Activated T-cell treated with anti-CD3 and anti-CD28 coated beads, Interleukin-2, amount 50 U/mL, for 72 hours (primary cell): Measurements from ENCODE around the gene CFAP73. TPM values are rescaled to one million over a fixed set of nuclear protein-coding genes. Genes with fewer than 3 reads are reported as not detected.

Experiments used
- ATAC-seq, 2 donors: fragments of 150-1000 bp; cut with Tn5 transposase; replicated peaks in 1 of 2; 2 replicates each; pipeline ENCODE4 v1.10.0; 2021; ENCODE audit warnings: moderate library complexity in 2 of 2, mild to moderate bottlenecking in 1 of 2
- DNase-seq, 2 donors: peaks; one replicate each; pipeline ENCODE4 v3.0.0; 2021 to 2022; ENCODE audit warnings: mixed read lengths in 1 of 2
- H3K27ac Mint-ChIP-seq: one replicate; pipeline ENCODE4 v1.8.0; 2022; ENCODE audit warnings: mild to moderate bottlenecking, moderate library complexity, mixed read lengths
- H3K27me3 Mint-ChIP-seq: one replicate; pipeline ENCODE4 v1.8.0; 2022; ENCODE audit warnings: low read depth, mixed read lengths
- H3K36me3 Mint-ChIP-seq, 2 donors: one replicate each; pipeline ENCODE4 v1.8.0; 2022; ENCODE audit warnings: mixed read lengths in 2 of 2, mild to moderate bottlenecking in 1 of 2; ENCODE audit not compliant: insufficient read depth in 2 of 2
- H3K4me1 Mint-ChIP-seq: one replicate; pipeline ENCODE4 v1.8.0; 2022; ENCODE audit warnings: low read depth, mixed read lengths
- H3K4me3 Mint-ChIP-seq, 2 donors: one replicate each; pipeline ENCODE4 v1.8.0; 2022; ENCODE audit warnings: mild to moderate bottlenecking in 2 of 2, mixed read lengths in 2 of 2, moderate library complexity in 2 of 2
- H3K9me3 Mint-ChIP-seq, 2 donors: one replicate each; pipeline ENCODE4 v1.8.0; 2022; ENCODE audit warnings: mixed read lengths in 2 of 2
- total RNA-seq, 2 donors: library from RNA; stranded (reverse); gene quantifications; one replicate each; pipeline ENCODE4 v1.2.3, GENCODE V29; 2022

CFAP73 gene
- total RNA-seq, 2 donors from 2014 or later: 2.0 to 2.1 TPM

DNA sequence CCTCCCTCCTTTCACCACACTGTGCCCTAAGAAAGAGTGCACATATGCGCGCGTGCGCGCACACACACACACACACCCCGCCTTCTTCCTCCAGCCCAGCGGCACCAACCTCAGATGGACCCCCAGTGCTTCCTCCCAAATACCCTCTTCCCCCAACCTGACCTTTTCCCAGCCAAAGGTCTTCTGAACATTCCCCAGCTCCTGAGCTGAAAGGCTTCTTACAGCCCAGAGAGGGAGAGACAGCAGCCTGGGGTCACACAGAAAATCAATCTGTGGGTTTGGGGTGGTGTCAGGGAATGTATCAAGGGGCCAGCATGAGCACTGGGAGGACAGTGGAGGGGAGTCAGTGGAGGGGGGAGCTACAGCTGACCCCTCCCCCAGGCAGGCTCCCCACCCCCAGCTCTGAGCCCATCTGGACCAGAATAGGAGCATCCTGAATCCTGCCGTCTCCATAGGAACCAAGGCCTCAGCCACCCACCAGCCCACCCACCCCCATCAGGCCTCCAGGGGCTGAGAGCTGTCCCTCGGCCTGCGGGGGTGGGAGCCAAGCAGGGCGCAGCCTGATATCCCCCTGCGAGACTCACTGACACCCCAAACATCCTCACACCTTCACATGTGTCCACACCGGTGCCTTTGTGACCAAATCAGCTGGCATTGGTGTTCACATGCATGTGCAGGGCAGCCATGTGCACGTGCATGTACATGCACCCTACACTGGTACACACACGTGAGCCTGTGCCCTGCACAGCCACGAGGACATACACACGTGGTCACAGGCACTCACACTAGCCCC, 19.7 kb upstream of the CFAP73 start:
- DNase-seq (no peak), ATAC-seq (no peak)
- no peaks in the 10 kb centered on the region for H3K36me3 Mint-ChIP-seq
- no peaks in the 10 kb centered on the region for H3K27me3 Mint-ChIP-seq
- peaks cover 18% of the 10 kb centered on the region for H3K4me1 Mint-ChIP-seq
- H3K27ac Mint-ChIP-seq: no peak overlapping the region
- no peak overlapping the region for H3K4me3 Mint-ChIP-seq
- H3K9me3 Mint-ChIP-seq: no peaks in the 10 kb centered on the region

- DNase-seq: no peak
These were observed 18.9 kb upstream of the CFAP73 start for GRCh38 chr12:113130457-113131135.

GRCh38 chr12:113131556-113131955, 18.0 kb upstream of the CFAP73 start:
- Mint-ChIP-seq H3K4me3 (no peak overlapping the region), H3K27ac (no peak overlapping the region), H3K4me1 (peaks cover 29% of the 10 kb centered on the region), H3K9me3 (no peaks in the 10 kb centered on the region), H3K27me3 (no peaks in the 10 kb centered on the region), H3K36me3 (no peaks in the 10 kb centered on the region)
- no peak for DNase-seq
- no peak for ATAC-seq

More at GRCh38 chr12:113130457-113131135, 18.9 kb upstream of the CFAP73 start:
- no peaks in the 10 kb centered on the region for H3K9me3 Mint-ChIP-seq
- ATAC-seq: no peak
- H3K36me3 Mint-ChIP-seq: no peaks in the 10 kb centered on the region
- no peaks in the 10 kb centered on the region for H3K27me3 Mint-ChIP-seq
- peaks cover 20% of the 10 kb centered on the region for H3K4me1 Mint-ChIP-seq
- H3K27ac Mint-ChIP-seq: no peak overlapping the region
- H3K4me3 Mint-ChIP-seq: no peak overlapping the region

- no peaks in the 10 kb centered on the region for H3K27me3 Mint-ChIP-seq
- peaks cover 37% of the 10 kb centered on the region for H3K4me1 Mint-ChIP-seq
- ATAC-seq: no peak
- DNase-seq: no peak
- no peak overlapping the region for H3K27ac Mint-ChIP-seq
- H3K9me3 Mint-ChIP-seq: no peaks in the 10 kb centered on the region
- H3K36me3 Mint-ChIP-seq: no peaks in the 10 kb centered on the region
- no peak overlapping the region for H3K4me3 Mint-ChIP-seq
These were observed 16.5 kb upstream of the CFAP73 start for GRCh38 chr12:113133036-113133435.

- no peak for ATAC-seq
- Mint-ChIP-seq H3K4me1 (peaks cover 35% of the 10 kb centered on the region), H3K36me3 (no peaks in the 10 kb centered on the region), H3K4me3 (peak overlapping the region in 1 of 2 donors; percentile 81), H3K9me3 (no peaks in the 10 kb centered on the region), H3K27ac (no peak overlapping the region), H3K27me3 (no peaks in the 10 kb centered on the region)
- no peak for DNase-seq
These were observed 15.9 kb upstream of the CFAP73 start for GRCh38 chr12:113133666-113134065.

- ATAC-seq: no peak
- DNase-seq: no peak
- no peaks in the 10 kb centered on the region for H3K27me3 Mint-ChIP-seq
- H3K4me3 Mint-ChIP-seq: peak overlapping the region in 1 of 2 donors; percentile 81
- no peak overlapping the region for H3K27ac Mint-ChIP-seq
- H3K4me1 Mint-ChIP-seq: peaks cover 33% of the 10 kb centered on the region
- H3K36me3 Mint-ChIP-seq: no peaks in the 10 kb centered on the region
- no peaks in the 10 kb centered on the region for H3K9me3 Mint-ChIP-seq
These were observed 15.5 kb upstream of the CFAP73 start for GRCh38 chr12:113134071-113134470.

DNA sequence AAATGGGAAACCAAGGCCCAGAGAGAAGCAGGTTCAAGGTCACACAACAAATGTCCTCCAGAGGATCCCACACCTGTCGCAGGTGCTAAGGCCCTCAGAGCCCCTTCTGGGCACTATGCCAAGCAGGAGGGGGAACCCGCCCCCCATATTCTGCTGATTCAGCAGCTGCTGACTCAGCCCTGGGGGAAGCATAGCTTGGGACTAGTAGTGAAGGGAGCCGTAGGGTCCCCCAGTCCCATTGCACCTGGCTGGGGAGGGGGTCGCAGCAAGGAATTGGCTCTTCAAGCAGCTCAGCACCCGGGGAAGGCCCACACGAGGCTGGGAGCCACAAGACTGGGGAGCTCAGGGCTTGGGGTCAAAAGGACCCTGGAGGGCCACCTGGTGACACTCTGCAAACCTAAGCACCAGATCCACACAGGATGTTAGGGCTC, 15.0 kb upstream of the CFAP73 start:
- DNase-seq (no peak), ATAC-seq (no peak)
- Mint-ChIP-seq H3K36me3 (no peaks in the 10 kb centered on the region), H3K4me3 (peak overlapping the region; percentile 81 to 90), H3K4me1 (peaks cover 33% of the 10 kb centered on the region), H3K27me3 (no peaks in the 10 kb centered on the region), H3K27ac (no peak overlapping the region), H3K9me3 (no peaks in the 10 kb centered on the region)

DNA sequence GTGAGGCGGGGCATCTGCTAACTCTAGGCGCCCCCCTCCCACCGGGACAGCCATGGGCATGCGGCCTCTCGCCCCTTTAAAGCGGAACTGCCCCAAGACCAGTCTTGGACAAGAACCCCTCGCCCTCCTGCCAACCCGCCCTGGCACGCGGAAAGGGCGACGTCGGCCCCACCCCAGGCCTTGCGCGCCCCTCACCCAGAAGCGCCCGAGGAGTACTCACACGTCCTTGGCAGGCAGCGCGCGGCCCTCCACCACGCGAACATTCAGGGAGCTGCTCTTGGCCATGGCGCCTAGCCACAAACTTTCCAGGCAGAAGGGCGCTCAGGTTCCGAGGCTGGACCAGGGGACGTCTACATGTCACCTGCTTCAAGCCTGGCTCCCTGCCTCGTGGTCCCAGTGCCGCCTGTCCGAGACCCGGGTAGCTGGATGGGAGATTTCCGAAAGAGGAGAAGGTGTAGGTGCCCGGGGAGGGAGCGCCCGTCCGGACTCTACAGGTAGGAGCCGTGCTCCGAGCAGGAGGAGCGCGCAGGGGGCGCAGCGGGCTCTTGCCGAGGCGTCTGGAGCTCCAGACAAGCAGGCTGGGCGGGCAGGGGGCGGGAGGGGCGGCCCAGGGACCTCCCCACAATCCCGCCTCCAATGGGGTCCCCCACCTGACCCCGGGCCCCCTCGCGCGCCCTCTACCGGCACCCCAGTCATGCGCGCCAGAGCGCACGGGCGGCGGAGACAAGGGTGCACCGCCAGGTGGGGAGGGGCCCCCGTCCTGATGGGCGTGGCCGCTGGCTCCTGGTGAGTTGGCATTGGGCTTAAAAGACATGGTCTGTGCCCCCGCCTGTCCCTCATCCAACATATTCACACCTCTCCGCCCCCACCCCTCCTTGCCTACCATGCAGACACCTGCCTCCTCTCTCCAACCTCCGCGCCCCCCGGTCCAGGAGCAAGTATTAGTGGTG, 14.1 kb upstream of the CFAP73 start, which contains the start of gene RASAL1:
Gene RASAL1, minus strand, starts transcription at position 584 of the 950 bp plus-strand sequence. Its CDS starts 299 bp downstream, at position 285.
- Mint-ChIP-seq H3K4me1 (peaks cover 33% of the 10 kb centered on the region), H3K9me3 (no peaks in the 10 kb centered on the region), H3K36me3 (no peaks in the 10 kb centered on the region), H3K4me3 (peak within 1 kb of the TSS; percentile 81 to 90), H3K27ac (peak within 1 kb of the TSS; percentile 84), H3K27me3 (no peaks in the 10 kb centered on the region)
- ATAC-seq (peak; percentile 91), DNase-seq (peak; percentile 95)

DNA sequence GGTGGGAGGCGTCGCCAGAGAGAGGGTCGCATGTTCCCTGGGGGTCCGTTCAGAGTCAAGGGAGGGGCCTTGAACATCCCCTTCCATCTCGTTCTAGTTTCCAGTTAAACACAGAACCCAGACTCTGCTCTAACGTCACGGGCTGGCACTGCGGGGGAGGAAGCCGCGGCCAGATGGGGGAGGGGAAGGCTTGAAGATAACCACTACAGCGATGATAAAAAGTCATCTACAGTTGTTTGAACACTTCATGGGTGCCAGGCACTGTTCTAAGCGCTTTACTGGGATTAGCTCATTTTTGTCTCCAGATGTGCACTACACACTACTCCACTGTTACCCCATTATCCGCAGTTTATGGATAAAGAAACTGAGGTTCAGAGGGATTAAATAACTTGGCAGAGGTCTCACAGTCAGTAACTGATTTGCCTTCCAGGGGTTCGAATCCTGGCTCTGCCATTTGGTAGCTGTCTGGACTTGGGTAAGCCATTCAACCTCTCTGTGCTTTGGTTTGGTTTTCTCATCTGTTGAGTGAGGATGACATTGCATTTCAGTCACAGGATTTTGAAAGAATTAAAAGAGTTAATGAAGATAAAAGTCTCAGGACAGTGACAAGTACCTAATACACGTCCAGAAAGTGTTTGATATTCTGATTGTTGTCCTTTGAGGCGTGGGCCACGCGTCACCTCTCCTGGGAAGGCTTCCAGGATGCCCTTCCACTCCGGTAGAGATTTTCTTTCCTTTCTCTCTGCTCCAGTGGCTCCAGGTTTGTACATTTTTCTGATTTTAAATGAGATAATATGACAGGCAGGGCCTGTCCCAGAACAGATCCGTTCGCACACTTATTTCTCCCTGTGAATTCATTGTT, 13.2 kb upstream of the CFAP73 start:
- Mint-ChIP-seq H3K4me1 (peaks cover 32% of the 10 kb centered on the region), H3K9me3 (no peaks in the 10 kb centered on the region), H3K36me3 (no peaks in the 10 kb centered on the region), H3K4me3 (peak overlapping the region; percentile 81 to 90), H3K27ac (peak overlapping the region; percentile 84), H3K27me3 (no peaks in the 10 kb centered on the region)
- DNase-seq: peak; percentile 83 to 85
- peak; percentile 76 to 78 for ATAC-seq

GRCh38 chr12:113136990-113137511, 12.5 kb upstream of the CFAP73 start:
- no peaks in the 10 kb centered on the region for H3K9me3 Mint-ChIP-seq
- H3K27ac Mint-ChIP-seq: no peak overlapping the region
- no peak for DNase-seq
- H3K4me3 Mint-ChIP-seq: peak overlapping the region in 1 of 2 donors; percentile 81
- H3K36me3 Mint-ChIP-seq: no peaks in the 10 kb centered on the region
- no peak for ATAC-seq
- H3K27me3 Mint-ChIP-seq: no peaks in the 10 kb centered on the region
- peaks cover 33% of the 10 kb centered on the region for H3K4me1 Mint-ChIP-seq

GRCh38 chr12:113137861-113138783, 11.4 kb upstream of the CFAP73 start:
- no peak for DNase-seq
- Mint-ChIP-seq H3K4me3 (no peak overlapping the region), H3K27ac (no peak overlapping the region), H3K9me3 (no peaks in the 10 kb centered on the region), H3K27me3 (no peaks in the 10 kb centered on the region), H3K4me1 (peaks cover 37% of the 10 kb centered on the region), H3K36me3 (no peaks in the 10 kb centered on the region)
- no peak for ATAC-seq
